Measurements from ENCODE around the gene UNC93A. TPM values are rescaled to one million over a fixed set of nuclear protein-coding genes. Genes with fewer than 3 reads are reported as not detected.

The UNC93A gene
- total and polyA plus RNA-seq, 2 donors (not counting 1 experiment from before 2014, with no cell fraction given), result not detected

DNA sequence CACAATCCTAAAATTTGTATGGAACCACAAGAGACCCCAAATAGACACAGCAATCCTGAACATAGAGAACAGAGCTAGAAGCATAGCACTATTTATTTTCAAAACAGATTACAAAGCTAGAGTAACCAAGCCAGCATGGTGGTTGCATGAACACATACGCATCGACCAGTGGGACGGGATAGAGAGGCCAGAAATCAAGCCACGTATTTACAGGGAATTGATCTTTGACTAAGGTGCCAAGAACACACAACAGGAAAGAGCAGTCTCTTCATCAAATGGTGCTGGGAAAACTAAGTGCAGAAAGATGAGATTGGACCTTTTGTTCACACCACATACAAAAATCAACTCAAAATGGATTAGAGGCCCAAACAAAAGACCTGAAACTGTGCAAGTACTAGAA lies 54.8 kb downstream of the UNC93A start:
- TF ChIP-seq, protein P1, sequence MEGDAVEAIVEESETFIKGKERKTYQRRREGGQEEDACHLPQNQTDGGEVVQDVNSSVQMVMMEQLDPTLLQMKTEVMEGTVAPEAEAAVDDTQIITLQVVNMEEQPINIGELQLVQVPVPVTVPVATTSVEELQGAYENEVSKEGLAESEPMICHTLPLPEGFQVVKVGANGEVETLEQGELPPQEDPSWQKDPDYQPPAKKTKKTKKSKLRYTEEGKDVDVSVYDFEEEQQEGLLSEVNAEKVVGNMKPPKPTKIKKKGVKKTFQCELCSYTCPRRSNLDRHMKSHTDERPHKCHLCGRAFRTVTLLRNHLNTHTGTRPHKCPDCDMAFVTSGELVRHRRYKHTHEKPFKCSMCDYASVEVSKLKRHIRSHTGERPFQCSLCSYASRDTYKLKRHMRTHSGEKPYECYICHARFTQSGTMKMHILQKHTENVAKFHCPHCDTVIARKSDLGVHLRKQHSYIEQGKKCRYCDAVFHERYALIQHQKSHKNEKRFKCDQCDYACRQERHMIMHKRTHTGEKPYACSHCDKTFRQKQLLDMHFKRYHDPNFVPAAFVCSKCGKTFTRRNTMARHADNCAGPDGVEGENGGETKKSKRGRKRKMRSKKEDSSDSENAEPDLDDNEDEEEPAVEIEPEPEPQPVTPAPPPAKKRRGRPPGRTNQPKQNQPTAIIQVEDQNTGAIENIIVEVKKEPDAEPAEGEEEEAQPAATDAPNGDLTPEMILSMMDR (conservative IDR thresholded peaks at IDR 0.05 in 1 of 2, IDR thresholded peaks at IDR 0.05 in 1 of 2; ENCODE audit: low read depth in 1 of 2, low read length in 2 of 2), result no peak
- TF ChIP-seq EZH2 (IDR thresholded peaks at IDR 0.05; ENCODE audit: low read length, missing control alignments), result no peak
- Histone ChIP-seq H3K79me2 (ENCODE audit: control insufficient read depth, insufficient read depth, low read length) (no peaks in the 10 kb centered on the region), H3K9ac (ENCODE audit: insufficient read depth, low read length) (no peak overlapping the region), H3K27ac (ENCODE audit: insufficient read depth, low read length) (no peak overlapping the region), H3K36me3 (ENCODE audit: control insufficient read depth, insufficient read depth, low read length) (no peaks in the 10 kb centered on the region), H2AFZ (ENCODE audit: low read length) (no peak overlapping the region), H3K27me3 (ENCODE audit: control insufficient read depth, insufficient read depth, low read length) (no peaks in the 10 kb centered on the region), H3K9me3 (ENCODE audit: control insufficient read depth, insufficient read depth, low read depth, low read length) (no peaks in the 10 kb centered on the region), H3K4me1 (ENCODE audit: control insufficient read depth, extremely low read depth, insufficient read depth, low read length) (no peaks in the 10 kb centered on the region), H3K4me2 (ENCODE audit: extremely low read depth, insufficient read depth, low read length) (no peak overlapping the region), H3K4me3 (replicated peaks in 1 of 4; ENCODE audit: control extremely low read depth in 1 of 4, insufficient read depth in 1 of 4, low read depth in 3 of 4, low read length in 4 of 4) (no peak overlapping the region), H4K20me1 (ENCODE audit: control insufficient read depth, extremely low read depth, insufficient read depth, low read length) (no peaks in the 10 kb centered on the region)
- DNase-seq (ENCODE audit: low read depth in 2 of 2), result no peak

DNA sequence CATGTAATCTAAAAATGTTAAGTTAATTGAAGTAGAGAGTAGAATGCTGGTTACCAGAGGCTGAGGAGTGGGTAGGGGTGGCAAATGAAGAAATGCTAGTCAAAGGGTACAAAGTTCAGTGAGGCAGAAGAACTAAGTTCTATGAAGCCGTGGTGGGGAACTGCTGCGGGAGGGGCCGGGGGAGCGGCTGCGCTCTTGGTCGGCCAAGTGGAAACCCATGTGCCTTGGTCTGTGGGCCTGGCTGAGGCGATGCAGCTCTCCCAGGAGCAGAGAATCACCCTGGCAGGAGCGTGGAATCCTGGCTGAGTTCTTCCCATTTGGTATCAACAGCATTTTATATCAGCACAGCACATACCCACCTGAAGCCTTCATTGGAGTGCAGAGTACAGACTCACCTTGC lies 56.1 kb downstream of the UNC93A start:
- no peaks in the 10 kb centered on the region for H3K4me1 ChIP-seq (ENCODE audit: control insufficient read depth, extremely low read depth, insufficient read depth, low read length)
- no peak overlapping the region for H2AFZ ChIP-seq (ENCODE audit: low read length)
- no peaks in the 10 kb centered on the region for H3K36me3 ChIP-seq (ENCODE audit: control insufficient read depth, insufficient read depth, low read length)
- TF ChIP-seq, protein P1 (conservative IDR thresholded peaks at IDR 0.05 in 1 of 2, IDR thresholded peaks at IDR 0.05 in 1 of 2; ENCODE audit: low read depth in 1 of 2, low read length in 2 of 2), result no peak
- no peak for TF ChIP-seq EZH2 (IDR thresholded peaks at IDR 0.05; ENCODE audit: low read length, missing control alignments)
- H3K27me3 ChIP-seq (ENCODE audit: control insufficient read depth, insufficient read depth, low read length), result no peaks in the 10 kb centered on the region
- no peak overlapping the region for H3K4me3 ChIP-seq (replicated peaks in 1 of 4; ENCODE audit: control extremely low read depth in 1 of 4, insufficient read depth in 1 of 4, low read depth in 3 of 4, low read length in 4 of 4)
- H3K9ac ChIP-seq (ENCODE audit: insufficient read depth, low read length), result no peak overlapping the region
- DNase-seq (ENCODE audit: low read depth in 2 of 2), result no peak
- H3K9me3 ChIP-seq (ENCODE audit: control insufficient read depth, insufficient read depth, low read depth, low read length), result no peaks in the 10 kb centered on the region
- no peak overlapping the region for H3K4me2 ChIP-seq (ENCODE audit: extremely low read depth, insufficient read depth, low read length)
- no peak overlapping the region for H3K27ac ChIP-seq (ENCODE audit: insufficient read depth, low read length)
- no peaks in the 10 kb centered on the region for H4K20me1 ChIP-seq (ENCODE audit: control insufficient read depth, extremely low read depth, insufficient read depth, low read length)
- H3K79me2 ChIP-seq (ENCODE audit: control insufficient read depth, insufficient read depth, low read length), result no peaks in the 10 kb centered on the region

DNA sequence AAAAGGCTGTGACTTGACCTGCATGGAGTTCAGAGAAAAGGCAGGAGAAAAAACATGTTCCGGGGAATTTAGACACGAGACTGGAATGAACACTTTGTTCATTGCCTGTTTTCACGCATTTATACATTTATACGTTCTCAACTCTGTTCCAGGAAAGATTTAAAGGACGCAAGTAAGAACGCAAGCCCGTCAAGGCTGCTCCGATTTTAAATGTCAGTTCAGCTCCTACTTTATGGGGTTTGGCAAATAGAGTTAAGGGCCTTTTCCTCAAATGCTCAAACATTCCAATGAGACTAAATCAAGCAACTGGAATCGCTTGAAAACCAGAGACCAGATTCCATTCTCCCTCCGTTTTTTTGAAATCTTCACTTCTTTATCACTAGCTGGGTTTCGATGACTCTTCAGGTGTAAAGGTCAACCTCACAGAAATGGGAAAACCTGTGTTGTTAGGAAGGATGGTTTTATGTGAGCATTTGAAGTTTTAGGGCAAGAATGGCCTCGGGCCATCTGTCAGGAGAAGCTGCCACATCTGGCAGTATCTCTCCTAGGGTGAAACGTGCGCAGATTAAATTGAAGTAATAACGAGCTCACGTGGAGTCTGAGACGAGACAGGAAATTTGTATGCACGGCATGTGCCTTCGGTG lies 58.6 kb downstream of the UNC93A start:
- Histone ChIP-seq H3K27ac (ENCODE audit: insufficient read depth, low read length) (no peak overlapping the region), H3K79me2 (ENCODE audit: control insufficient read depth, insufficient read depth, low read length) (no peaks in the 10 kb centered on the region), H3K4me1 (ENCODE audit: control insufficient read depth, extremely low read depth, insufficient read depth, low read length) (no peaks in the 10 kb centered on the region), H2AFZ (ENCODE audit: low read length) (no peak overlapping the region), H4K20me1 (ENCODE audit: control insufficient read depth, extremely low read depth, insufficient read depth, low read length) (no peaks in the 10 kb centered on the region), H3K4me3 (replicated peaks in 1 of 4; ENCODE audit: control extremely low read depth in 1 of 4, insufficient read depth in 1 of 4, low read depth in 3 of 4, low read length in 4 of 4) (no peak overlapping the region), H3K36me3 (ENCODE audit: control insufficient read depth, insufficient read depth, low read length) (no peaks in the 10 kb centered on the region), H3K9me3 (ENCODE audit: control insufficient read depth, insufficient read depth, low read depth, low read length) (no peaks in the 10 kb centered on the region), H3K4me2 (ENCODE audit: extremely low read depth, insufficient read depth, low read length) (no peak overlapping the region), H3K9ac (ENCODE audit: insufficient read depth, low read length) (no peak overlapping the region), H3K27me3 (ENCODE audit: control insufficient read depth, insufficient read depth, low read length) (no peaks in the 10 kb centered on the region)
- DNase-seq (ENCODE audit: low read depth in 2 of 2), result no peak
- TF ChIP-seq, protein P1 (conservative IDR thresholded peaks at IDR 0.05 in 1 of 2, IDR thresholded peaks at IDR 0.05 in 1 of 2; ENCODE audit: low read depth in 1 of 2, low read length in 2 of 2), result no peak
- no peak for TF ChIP-seq EZH2 (IDR thresholded peaks at IDR 0.05; ENCODE audit: low read length, missing control alignments)

Measured in fibroblast of lung (primary cell).